Stomach (tissue), 4 donors: ENCODE data around the gene MT1F.

Source experiments
- CTCF ChIP-seq, 7 experiments: fragments of 450-650 bp in 4 of 7; fragments of 200-600 bp in 3 of 7; sonication (generic) in 3 of 7; IDR thresholded peaks; one replicate each; pipeline ENCODE4 v1.5.1; 2016 to 2019; ENCODE audit warnings: antibody characterized with exemption in 7 of 7, control low read depth in 2 of 7, mild to moderate bottlenecking in 1 of 7
- POLR2A ChIP-seq, 4 donors: fragments of 450-650 bp; IDR thresholded peaks; one replicate each; pipeline ENCODE4 v1.6.1; 2016; ENCODE audit warnings: antibody characterized with exemption in 4 of 4, control low read depth in 2 of 4, mild to moderate bottlenecking in 1 of 4, moderate library complexity in 1 of 4
- POLR2AphosphoS5 ChIP-seq, 3 donors: sonication (generic); formaldehyde crosslinking; IDR thresholded peaks; one replicate each; pipeline ENCODE4 v1.6.1; 2016; ENCODE audit warnings: antibody characterized with exemption in 3 of 3

- TF ChIP-seq POLR2A (IDR thresholded peaks at IDR 0.05) (no peak), CTCF (IDR thresholded peaks at IDR 0.05) (no peak), POLR2AphosphoS5 (IDR thresholded peaks at IDR 0.05) (no peak)
Observed at GRCh38 chr16:56691885-56692284, 34.1 kb downstream of the MT1F start.
